Measurements from ENCODE around the gene FRA10AC1.
"Not testable (repeated sequence)": the region's sequence is repeated elsewhere in the genome, so short reads cannot be mapped to it uniquely, and the experiment has no call there.

The FRA10AC1 gene

DNA sequence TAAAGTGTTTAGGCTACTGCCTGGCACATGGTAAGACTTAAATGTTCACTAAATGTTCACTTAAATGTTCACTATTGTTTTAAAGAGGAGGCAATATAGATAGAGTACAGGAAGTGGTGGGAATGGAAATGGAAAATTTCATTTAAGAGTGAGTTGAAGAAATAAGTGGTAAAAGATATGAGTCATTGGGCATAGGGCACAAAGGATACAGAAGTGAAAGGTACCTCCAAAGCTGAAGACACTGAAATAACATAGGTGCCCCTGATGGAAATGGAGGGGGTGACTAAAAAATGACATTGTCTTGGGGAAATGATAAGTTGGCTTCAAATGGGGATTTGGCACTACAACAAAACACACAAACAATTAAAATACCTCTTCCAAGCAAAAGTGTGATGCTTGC, 5.2 kb upstream of the FRA10AC1 start:
- TF ChIP-seq, protein P1, sequence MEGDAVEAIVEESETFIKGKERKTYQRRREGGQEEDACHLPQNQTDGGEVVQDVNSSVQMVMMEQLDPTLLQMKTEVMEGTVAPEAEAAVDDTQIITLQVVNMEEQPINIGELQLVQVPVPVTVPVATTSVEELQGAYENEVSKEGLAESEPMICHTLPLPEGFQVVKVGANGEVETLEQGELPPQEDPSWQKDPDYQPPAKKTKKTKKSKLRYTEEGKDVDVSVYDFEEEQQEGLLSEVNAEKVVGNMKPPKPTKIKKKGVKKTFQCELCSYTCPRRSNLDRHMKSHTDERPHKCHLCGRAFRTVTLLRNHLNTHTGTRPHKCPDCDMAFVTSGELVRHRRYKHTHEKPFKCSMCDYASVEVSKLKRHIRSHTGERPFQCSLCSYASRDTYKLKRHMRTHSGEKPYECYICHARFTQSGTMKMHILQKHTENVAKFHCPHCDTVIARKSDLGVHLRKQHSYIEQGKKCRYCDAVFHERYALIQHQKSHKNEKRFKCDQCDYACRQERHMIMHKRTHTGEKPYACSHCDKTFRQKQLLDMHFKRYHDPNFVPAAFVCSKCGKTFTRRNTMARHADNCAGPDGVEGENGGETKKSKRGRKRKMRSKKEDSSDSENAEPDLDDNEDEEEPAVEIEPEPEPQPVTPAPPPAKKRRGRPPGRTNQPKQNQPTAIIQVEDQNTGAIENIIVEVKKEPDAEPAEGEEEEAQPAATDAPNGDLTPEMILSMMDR (IDR thresholded peaks at IDR 0.05; ENCODE audit: control insufficient read depth, extremely low read depth, insufficient read depth), result no peak
- no peak for DNase-seq (ENCODE audit: low read depth)

DNA sequence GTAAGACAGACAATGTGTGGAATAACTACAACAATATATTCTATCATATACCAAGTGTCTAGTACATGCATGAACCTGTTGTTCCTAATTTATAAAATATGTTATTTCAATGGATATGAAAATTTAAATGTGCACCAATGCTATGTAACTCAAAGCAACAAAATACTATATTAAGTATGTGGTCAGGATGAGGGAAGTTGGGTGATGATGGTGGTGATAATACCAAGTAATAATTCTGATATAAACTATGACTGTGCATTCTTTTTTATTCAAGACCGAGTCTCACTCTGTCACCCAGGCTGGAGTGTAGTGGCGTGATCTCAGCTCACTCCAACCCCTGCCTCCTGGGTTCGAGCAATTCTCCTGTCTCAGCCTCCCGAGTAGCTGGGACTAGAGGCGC, 2.1 kb upstream of the FRA10AC1 start:
- TF ChIP-seq, protein P1 (IDR thresholded peaks at IDR 0.05; ENCODE audit: control insufficient read depth, extremely low read depth, insufficient read depth), result no peak

More for the DNA sequence above, 5.2 kb upstream of the FRA10AC1 start:
- no peak overlapping the region for H3K4me3 ChIP-seq (ENCODE audit: low read depth, low read length)

DNA sequence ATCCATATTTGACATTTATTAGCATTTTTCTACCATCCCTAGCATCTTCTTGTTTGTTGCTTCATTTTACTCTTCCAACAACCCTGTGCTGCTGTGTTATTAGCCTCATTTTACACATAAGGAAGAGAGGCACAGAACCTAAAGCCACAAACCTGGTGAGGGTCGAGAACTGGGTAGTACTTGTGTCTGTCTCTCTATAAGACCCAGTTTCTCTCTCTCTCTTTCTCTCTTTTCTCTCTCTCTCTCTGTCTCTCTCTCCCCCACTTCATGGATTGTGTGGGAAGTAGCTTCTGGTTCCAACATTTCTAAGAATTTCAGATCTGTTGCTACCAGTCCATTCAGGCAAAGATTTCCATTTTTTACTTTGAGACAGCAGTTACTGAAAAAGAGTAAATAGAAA, 1.4 kb upstream of the FRA10AC1 start:
- TF ChIP-seq, protein P1 (IDR thresholded peaks at IDR 0.05; ENCODE audit: control insufficient read depth, extremely low read depth, insufficient read depth), result no peak
- no peak for DNase-seq (ENCODE audit: low read depth)
- H3K4me3 ChIP-seq (ENCODE audit: low read depth, low read length), result no peak overlapping the region

More for the DNA sequence above, 2.1 kb upstream of the FRA10AC1 start:
- no peak for DNase-seq (ENCODE audit: low read depth)
- no peak overlapping the region for H3K4me3 ChIP-seq (ENCODE audit: low read depth, low read length)

DNA sequence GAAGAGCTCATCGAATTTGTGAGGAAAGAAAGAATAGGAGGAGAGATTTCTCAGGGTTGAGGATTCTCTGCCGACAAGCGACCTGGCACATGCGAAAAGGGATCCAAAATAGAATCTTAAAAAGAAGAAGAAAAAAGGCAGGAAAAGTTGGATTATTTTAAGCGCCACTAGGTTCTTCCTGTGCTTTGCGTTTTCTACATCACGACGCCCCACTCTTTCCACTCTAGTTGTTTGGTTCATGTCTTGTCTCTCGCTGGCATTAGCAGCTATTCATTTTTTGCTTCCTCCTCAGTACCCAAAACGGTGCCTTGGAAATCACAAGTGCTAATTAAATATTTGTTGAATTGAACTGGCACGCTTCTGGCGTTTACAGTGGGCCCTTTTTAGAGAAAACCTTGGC, 674 bp upstream of the FRA10AC1 start:
- H3K4me3 ChIP-seq (ENCODE audit: low read depth, low read length), result peak overlapping the region; percentile 75
- no peak for DNase-seq (ENCODE audit: low read depth)
- TF ChIP-seq, protein P1 (IDR thresholded peaks at IDR 0.05; ENCODE audit: control insufficient read depth, extremely low read depth, insufficient read depth), result no peak

DNA sequence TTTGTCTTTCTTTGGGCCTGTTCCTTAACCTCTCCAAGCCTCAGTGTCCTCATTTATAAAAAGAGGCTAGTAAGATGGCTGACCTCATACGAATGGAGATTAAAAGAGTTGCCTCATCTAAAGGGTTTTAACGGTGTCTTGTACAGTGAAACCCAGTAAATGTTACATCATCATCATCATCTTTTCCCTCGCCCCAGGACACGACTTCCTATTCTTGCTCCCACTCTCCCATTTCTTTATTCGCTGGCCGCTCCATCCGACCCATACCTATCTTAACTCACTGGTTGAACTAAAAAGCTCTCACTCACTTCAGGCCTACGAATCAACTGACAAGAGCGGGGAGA, 554 bp downstream of the FRA10AC1 start:
- DNase-seq (ENCODE audit: low read depth), result no peak
- H3K4me3 ChIP-seq (ENCODE audit: low read depth, low read length), result peak overlapping the region; percentile 75
- TF ChIP-seq, protein P1 (IDR thresholded peaks at IDR 0.05; ENCODE audit: control insufficient read depth, extremely low read depth, insufficient read depth), result no peak

DNA sequence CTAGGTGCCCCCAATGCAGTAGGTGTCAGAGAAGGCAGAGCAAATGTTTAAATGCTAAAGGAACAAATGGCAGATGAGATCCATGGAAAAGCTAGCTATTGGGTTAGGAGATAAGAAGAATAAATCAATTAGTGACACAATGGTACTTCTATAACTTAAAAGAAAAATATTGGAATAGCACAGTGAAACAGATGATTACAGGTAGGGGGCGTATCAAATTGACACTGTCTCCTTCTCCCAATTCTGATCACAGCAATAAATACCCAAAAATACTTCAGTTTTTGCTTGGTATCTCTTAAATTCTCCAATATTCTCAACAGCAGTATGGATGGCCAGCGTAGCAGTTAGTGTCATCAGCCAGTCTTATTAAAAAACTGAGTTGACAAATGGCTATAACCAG, 5.2 kb downstream of the FRA10AC1 start:
- TF ChIP-seq, protein P1 (IDR thresholded peaks at IDR 0.05; ENCODE audit: control insufficient read depth, extremely low read depth, insufficient read depth), result no peak
- H3K4me3 ChIP-seq (ENCODE audit: low read depth, low read length), result no peak overlapping the region
- DNase-seq (ENCODE audit: low read depth), result no peak

DNA sequence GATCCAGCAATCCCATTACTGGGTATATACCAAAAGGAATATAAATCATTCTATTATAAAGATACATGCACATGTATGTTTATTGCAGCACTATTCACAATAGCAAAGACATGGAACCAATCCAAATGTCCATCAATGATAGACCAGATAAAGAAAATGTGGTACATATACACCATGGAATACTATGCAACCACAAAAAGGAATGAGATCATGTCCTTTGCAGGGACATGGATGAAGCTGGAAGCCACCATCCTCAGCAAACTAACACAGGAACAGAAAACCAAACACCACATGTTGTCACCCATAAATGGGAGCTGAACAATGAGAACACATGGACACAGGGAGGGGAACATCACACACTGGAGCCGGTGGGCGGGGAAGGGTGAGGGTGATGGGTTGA, 5.8 kb downstream of the FRA10AC1 start:
- DNase-seq (ENCODE audit: low read depth); H3K4me3 ChIP-seq (ENCODE audit: low read depth, low read length): not testable (repeated sequence)
